ENCODE results near the gene GRIA2.

The GRIA2 gene

DNA sequence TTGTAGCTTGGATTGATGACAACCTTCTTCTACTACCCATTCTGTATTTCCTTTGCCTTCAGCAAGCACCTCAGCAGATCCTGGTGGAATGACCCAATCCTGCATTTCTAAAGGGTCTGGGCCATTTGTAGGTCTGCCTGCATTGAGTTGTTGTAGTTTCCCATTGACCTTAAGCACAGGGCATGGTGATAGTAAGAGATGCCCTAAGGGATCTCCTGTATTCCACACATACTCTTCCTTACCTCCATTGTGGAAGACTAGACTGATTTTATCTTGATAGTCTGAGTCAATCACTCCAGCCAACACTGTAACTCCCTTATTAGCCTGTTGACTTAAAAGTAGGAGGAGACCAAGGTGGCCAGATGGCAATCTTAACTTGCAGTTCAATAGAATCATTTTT is 184.5 kb downstream of the GRIA2 start:
- DNase-seq: no peak

All from activated T-cell treated with anti-CD3 and anti-CD28 coated beads for 4 hours (primary cell).